Sigmoid colon (tissue), 7 donors: ENCODE measurements around the gene GET4. TPM values are rescaled to one million over a fixed set of nuclear protein-coding genes. Genes with fewer than 3 reads are reported as not detected.
A peak's percentile ranks its signal among the peaks of the same experiment; 100 is the strongest.

ENCODE experiments used
- DNase-seq: peaks from one replicate; pipeline ENCODE4 v3.0.0-alpha.2; 2019
- H3K27ac ChIP-seq, 4 donors: fragments of 200-600 bp; sonication (generic); one replicate each; pipeline ENCODE4 v1.5.1; 2016 to 2019; ENCODE audit warnings: mild to moderate bottlenecking in 1 of 4
- H3K27me3 ChIP-seq, 3 donors: fragments of 200-600 bp; sonication (generic); one replicate each; pipeline ENCODE4 v1.5.1; 2019; ENCODE audit warnings: mild to moderate bottlenecking in 1 of 3
- H3K36me3 ChIP-seq, 4 donors: fragments of 200-600 bp; sonication (generic); one replicate each; pipeline ENCODE4 v1.5.1; 2016 to 2019
- H3K4me1 ChIP-seq, 4 donors: fragments of 200-600 bp; sonication (generic); one replicate each; pipeline ENCODE4 v1.5.1; 2017 to 2019
- H3K4me3 ChIP-seq, 4 donors: fragments of 200-600 bp; sonication (generic); one replicate each; pipeline ENCODE4 v1.5.1; 2017 to 2019; ENCODE audit warnings: mild to moderate bottlenecking in 2 of 4, moderate library complexity in 1 of 4
- H3K9me3 ChIP-seq, 4 donors: fragments of 200-600 bp in 3 of 4; sonication (generic) in 3 of 4; one replicate each; pipeline versions ENCODE4 v1.5.1 to v1.6.1; 2013 to 2019
- CTCF ChIP-seq, 4 experiments: fragments of 450-650 bp in 3 of 4; fragments of 200-600 bp in 1 of 4; IDR thresholded peaks; one replicate each; pipeline ENCODE4 v1.5.1; 2016 to 2019; ENCODE audit warnings: antibody characterized with exemption in 4 of 4, mild to moderate bottlenecking in 3 of 4, moderate library complexity in 2 of 4
- EP300 ChIP-seq, 4 donors: sonication (generic); formaldehyde crosslinking; IDR thresholded peaks; one replicate each; pipeline ENCODE4 v1.6.1; 2017; ENCODE audit warnings: antibody characterized with exemption in 4 of 4
- POLR2A ChIP-seq, 2 donors: fragments of 450-650 bp; IDR thresholded peaks; one replicate each; pipeline ENCODE4 v1.6.1; 2016; ENCODE audit warnings: antibody characterized with exemption in 2 of 2, mild to moderate bottlenecking in 2 of 2, moderate library complexity in 2 of 2
- POLR2AphosphoS5 ChIP-seq, 4 donors: sonication (generic); formaldehyde crosslinking; IDR thresholded peaks; one replicate each; pipeline ENCODE4 v1.6.1; 2017; ENCODE audit warnings: antibody characterized with exemption in 4 of 4
- WGBS, 2 donors: extraction: QIAGEN DNeasy Blood & Tissue Kit; methylation state at CpG; one replicate each; pipeline ENCODE4 v1.1.7; 2013; 5-methylcytosine and 5-hydroxymethylcytosine counted together
- intact Hi-C: fragments of 100-400 bp; cut with DNase I; formaldehyde crosslinking; loops from one replicate; pipeline ENCODE4 v1.15.1; 2023
- polyA plus RNA-seq, 3 donors: library from polyadenylated mRNA; stranded (reverse); fragments of 200-250 nt; gene quantifications; one replicate each; pipeline ENCODE4 v1.2.3, GENCODE V29; 2013
- total RNA-seq, 4 donors: library from RNA; depleted of rRNA; stranded (reverse); fragments of >200 nt; gene quantifications; one replicate each; pipeline ENCODE4 v1.1.0, GENCODE V29; 2016
- donor health status: healthy with polysubstance abuse.
- donor health status: Bipolar disorder and iron deficiency.
- donor health status: healthy.

GET4 gene
- total and polyA plus RNA-seq, 7 donors = 20.3 to 51.4 (median 27.0) TPM

- Histone ChIP-seq H3K4me1 (peaks cover 0 to 19% (median 8%) of the 10 kb centered on the region in 4 donors), H3K4me3 (no peak overlapping the region), H3K27me3 (no peaks in the 10 kb centered on the region), H3K9me3 (no peaks in the 10 kb centered on the region), H3K36me3 (no peaks in the 10 kb centered on the region), H3K27ac (peak overlapping the region in 1 of 4 donors; percentile 69)
- no peak for DNase-seq
- no peak for TF ChIP-seq POLR2A (IDR thresholded peaks at IDR 0.05)
- no peak for TF ChIP-seq POLR2AphosphoS5 (IDR thresholded peaks at IDR 0.05)
- TF ChIP-seq CTCF (IDR thresholded peaks at IDR 0.05) = no peak
- TF ChIP-seq EP300 (IDR thresholded peaks at IDR 0.05) = no peak
- 71 to 80% methylated on average over 11 of the region's 11 CpGs for WGBS, 2 donors
- intact Hi-C loops = no loop called here
Observed at GRCh38 chr7:910441-910861, 34.1 kb downstream of the GET4 start.

GRCh38 chr7:910931-911431 is 34.6 kb downstream of the GET4 start:
- WGBS, 2 donors = 85 to 89% methylated on average over 19 of the region's 19 CpGs
- intact Hi-C loops = no loop called here
- DNase-seq = no peak

GRCh38 chr7:911791-912480 is 35.6 kb downstream of the GET4 start:
- intact Hi-C loops = no loop called here
- Histone ChIP-seq H3K4me1 (peaks cover 0 to 27% (median 15%) of the 10 kb centered on the region in 4 donors), H3K27ac (no peak overlapping the region), H3K27me3 (no peaks in the 10 kb centered on the region), H3K36me3 (no peaks in the 10 kb centered on the region), H3K4me3 (no peak overlapping the region), H3K9me3 (no peaks in the 10 kb centered on the region)
- no peak for DNase-seq
- whole genome bisulfite sequencing, 2 donors = 82 to 87% methylated on average over 41 of the region's 41 CpGs
- no peak for TF ChIP-seq CTCF (IDR thresholded peaks at IDR 0.05)
- TF ChIP-seq POLR2AphosphoS5 (IDR thresholded peaks at IDR 0.05) = no peak
- TF ChIP-seq EP300 (IDR thresholded peaks at IDR 0.05) = no peak
- TF ChIP-seq POLR2A (IDR thresholded peaks at IDR 0.05) = no peak

More at GRCh38 chr7:910931-911431, 34.6 kb downstream of the GET4 start:
- no peaks in the 10 kb centered on the region for H3K9me3 ChIP-seq
- H3K4me1 ChIP-seq = peaks cover 0 to 19% (median 8%) of the 10 kb centered on the region in 4 donors
- TF ChIP-seq CTCF (IDR thresholded peaks at IDR 0.05) (no peak), EP300 (IDR thresholded peaks at IDR 0.05) (no peak)
- H3K27me3 ChIP-seq = no peaks in the 10 kb centered on the region
- no peaks in the 10 kb centered on the region for H3K36me3 ChIP-seq
- H3K4me3 ChIP-seq = no peak overlapping the region
- no peak overlapping the region for H3K27ac ChIP-seq

GRCh38 chr7:913736-914520 is 37.6 kb downstream of the GET4 start:
- Histone ChIP-seq H3K9me3 (no peaks in the 10 kb centered on the region), H3K4me3 (no peak overlapping the region), H3K36me3 (peaks cover 0 to 2% (median 0%) of the 10 kb centered on the region in 4 donors), H3K27ac (peak overlapping the region in 1 of 4 donors; percentile 5), H3K4me1 (peaks cover 0 to 27% (median 18%) of the 10 kb centered on the region in 4 donors), H3K27me3 (no peaks in the 10 kb centered on the region)
- intact Hi-C loops = no loop called here
- DNase-seq = peak; percentile 58
- TF ChIP-seq POLR2A (IDR thresholded peaks at IDR 0.05) (peak in 1 of 2 donors; percentile 10), EP300 (IDR thresholded peaks at IDR 0.05) (no peak)
- WGBS, 2 donors = 15 to 66% methylated on average over 31 of the region's 31 CpGs
